Loucy (cell line): ENCODE results near the gene DSC2.

Source experiments
- CTCF ChIP-seq: fragments of 200-600 bp; sonication (generic); conservative IDR thresholded peaks from 2 replicates; pipeline ENCODE4 v1.5.1; 2014; ENCODE audit warnings: mild to moderate bottlenecking, antibody characterized with exemption, low read length
- EZH2phosphoT487 ChIP-seq: fragments of 200-600 bp; IDR thresholded peaks from 2 replicates; pipeline ENCODE4 v1.6.1; 2018; ENCODE audit warnings: antibody characterized with exemption, mild to moderate bottlenecking, moderate library complexity, borderline replicate concordance

GRCh38 chr18:31134988-31135529 lies 32.8 kb upstream of the DSC2 start:
- TF ChIP-seq CTCF = no peak
- TF ChIP-seq EZH2phosphoT487 = no peak
